ENCODE measurements around the gene DNM3. TPM values are rescaled to one million over a fixed set of nuclear protein-coding genes. Genes with fewer than 3 reads are reported as not detected.

DNM3 gene
- total and polyA plus RNA-seq, 2 experiments from 2014 or later: 5.2 to 12.2 TPM

DNA sequence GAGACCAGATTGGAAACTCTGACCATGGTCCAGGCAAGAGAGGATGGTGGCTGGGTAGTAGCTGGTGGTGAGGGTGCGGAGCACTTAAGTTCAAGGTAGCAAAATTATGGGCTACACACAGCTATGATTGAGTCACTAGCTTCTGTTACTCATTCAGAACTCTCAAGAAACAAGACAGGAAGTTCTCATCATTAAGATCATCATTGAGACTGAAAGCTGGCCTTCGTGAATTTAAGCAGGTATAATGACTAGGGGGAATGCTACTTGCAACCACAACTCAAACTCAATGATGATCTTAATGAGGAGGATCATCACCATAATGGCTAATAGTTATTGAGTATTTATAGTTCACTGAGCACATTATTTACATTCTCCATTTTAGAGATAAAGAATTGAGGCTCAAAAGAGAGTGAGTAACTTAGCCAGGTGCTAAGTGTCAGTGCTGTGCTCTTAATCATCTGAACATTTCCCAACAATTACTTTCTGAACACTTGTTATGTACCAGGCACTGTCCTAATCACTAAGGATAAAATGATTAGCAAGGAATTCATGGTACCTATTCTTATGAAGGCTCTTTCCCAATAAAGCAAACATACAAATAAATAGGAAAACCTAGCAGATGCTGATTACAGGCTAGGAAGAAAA, 292.9 kb downstream of the DNM3 start:
- TF ChIP-seq NANOG (IDR thresholded peaks at IDR 0.05; ENCODE audit: borderline replicate concordance) (no peak), EZH2 (IDR thresholded peaks at IDR 0.05; ENCODE audit: low read depth, unreplicated experiment) (no peak), EZH2phosphoT487 (IDR thresholded peaks at IDR 0.05; ENCODE audit: unreplicated experiment) (no peak), ZNF331 (CRISPR knock-in tag; IDR thresholded peaks at IDR 0.05; ENCODE audit: low read depth) (no peak), ZNF114 (CRISPR knock-in tag; IDR thresholded peaks at IDR 0.05) (no peak), JUNB (IDR thresholded peaks at IDR 0.05; ENCODE audit: unreplicated experiment) (no peak)
- TF ChIP-seq, protein P1, sequence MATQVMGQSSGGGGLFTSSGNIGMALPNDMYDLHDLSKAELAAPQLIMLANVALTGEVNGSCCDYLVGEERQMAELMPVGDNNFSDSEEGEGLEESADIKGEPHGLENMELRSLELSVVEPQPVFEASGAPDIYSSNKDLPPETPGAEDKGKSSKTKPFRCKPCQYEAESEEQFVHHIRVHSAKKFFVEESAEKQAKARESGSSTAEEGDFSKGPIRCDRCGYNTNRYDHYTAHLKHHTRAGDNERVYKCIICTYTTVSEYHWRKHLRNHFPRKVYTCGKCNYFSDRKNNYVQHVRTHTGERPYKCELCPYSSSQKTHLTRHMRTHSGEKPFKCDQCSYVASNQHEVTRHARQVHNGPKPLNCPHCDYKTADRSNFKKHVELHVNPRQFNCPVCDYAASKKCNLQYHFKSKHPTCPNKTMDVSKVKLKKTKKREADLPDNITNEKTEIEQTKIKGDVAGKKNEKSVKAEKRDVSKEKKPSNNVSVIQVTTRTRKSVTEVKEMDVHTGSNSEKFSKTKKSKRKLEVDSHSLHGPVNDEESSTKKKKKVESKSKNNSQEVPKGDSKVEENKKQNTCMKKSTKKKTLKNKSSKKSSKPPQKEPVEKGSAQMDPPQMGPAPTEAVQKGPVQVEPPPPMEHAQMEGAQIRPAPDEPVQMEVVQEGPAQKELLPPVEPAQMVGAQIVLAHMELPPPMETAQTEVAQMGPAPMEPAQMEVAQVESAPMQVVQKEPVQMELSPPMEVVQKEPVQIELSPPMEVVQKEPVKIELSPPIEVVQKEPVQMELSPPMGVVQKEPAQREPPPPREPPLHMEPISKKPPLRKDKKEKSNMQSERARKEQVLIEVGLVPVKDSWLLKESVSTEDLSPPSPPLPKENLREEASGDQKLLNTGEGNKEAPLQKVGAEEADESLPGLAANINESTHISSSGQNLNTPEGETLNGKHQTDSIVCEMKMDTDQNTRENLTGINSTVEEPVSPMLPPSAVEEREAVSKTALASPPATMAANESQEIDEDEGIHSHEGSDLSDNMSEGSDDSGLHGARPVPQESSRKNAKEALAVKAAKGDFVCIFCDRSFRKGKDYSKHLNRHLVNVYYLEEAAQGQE (IDR thresholded peaks at IDR 0.05; ENCODE audit: unreplicated experiment): no peak
- no peaks in the 10 kb centered on the region for H3K9me2 ChIP-seq (ENCODE audit: insufficient read depth)
- DNase-seq (ENCODE audit: low spot score) (no peak), ATAC-seq (no peak)
- Mint-ChIP-seq H3K27ac (no peak overlapping the region), H3K4me3 (no peak overlapping the region), H3K27me3 (ENCODE audit: insufficient read depth, low read depth, poor library complexity) (peaks cover 2% of the 10 kb centered on the region), H3K4me1 (no peaks in the 10 kb centered on the region), H3K9me3 (peaks cover 2% of the 10 kb centered on the region; the same call in 1 of the 3 replicates), H3K36me3 (ENCODE audit: low read depth) (no peaks in the 10 kb centered on the region)
- H3F3A ChIP-seq (replicated peaks; ENCODE audit: low read depth): no peaks in the 10 kb centered on the region
- no peaks in the 10 kb centered on the region for H3K4me1 ChIP-seq (ENCODE audit: insufficient read depth)
- H3K27ac ChIP-seq (ENCODE audit: low read depth): no peak overlapping the region
- H3K4me2 ChIP-seq: no peak overlapping the region
- H3K36me3 ChIP-seq (ENCODE audit: insufficient read depth): no peaks in the 10 kb centered on the region
- no peak overlapping the region for H2AFZ ChIP-seq
- H4K20me1 ChIP-seq (replicated peaks; ENCODE audit: insufficient read depth): no peaks in the 10 kb centered on the region
- no peaks in the 10 kb centered on the region for H3K79me2 ChIP-seq (replicated peaks; ENCODE audit: insufficient read depth)
- H3K4me3 ChIP-seq: no peak overlapping the region
- no peaks in the 10 kb centered on the region for H3K27me3 ChIP-seq (ENCODE audit: insufficient read depth)

GRCh38 chr1:172135076-172135672, 293.9 kb downstream of the DNM3 start:
- peak; percentile 65 for ATAC-seq
- Histone ChIP-seq H3K79me2 (replicated peaks; ENCODE audit: insufficient read depth) (no peaks in the 10 kb centered on the region), H3K4me2 (no peak overlapping the region), H3K9me2 (ENCODE audit: insufficient read depth) (no peaks in the 10 kb centered on the region), H3K4me1 (ENCODE audit: insufficient read depth) (0 out of 2 replicates have a peak, but pooled peaks cover 1% of the 10 kb centered on the region), H4K20me1 (replicated peaks; ENCODE audit: insufficient read depth) (no peaks in the 10 kb centered on the region), H3K4me3 (no peak overlapping the region), H3F3A (replicated peaks; ENCODE audit: low read depth) (no peaks in the 10 kb centered on the region), H3K27ac (ENCODE audit: low read depth) (no peak overlapping the region), H3K27me3 (ENCODE audit: insufficient read depth) (no peaks in the 10 kb centered on the region), H3K36me3 (ENCODE audit: insufficient read depth) (no peaks in the 10 kb centered on the region), H2AFZ (no peak overlapping the region)
- no peaks in the 10 kb centered on the region for H3K9me3 Mint-ChIP-seq
- H3K36me3 Mint-ChIP-seq (ENCODE audit: low read depth): no peaks in the 10 kb centered on the region
- peak; percentile 75 for DNase-seq (ENCODE audit: low spot score)
- no peak overlapping the region for H3K27ac Mint-ChIP-seq
- peaks cover 2% of the 10 kb centered on the region for H3K27me3 Mint-ChIP-seq (ENCODE audit: insufficient read depth, low read depth, poor library complexity)
- no peak overlapping the region for H3K4me3 Mint-ChIP-seq
- H3K4me1 Mint-ChIP-seq: no peaks in the 10 kb centered on the region; the same call in 2 of the 3 replicates
- TF ChIP-seq EZH2phosphoT487 (IDR thresholded peaks at IDR 0.05; ENCODE audit: unreplicated experiment) (no peak), CTCF (conservative IDR thresholded peaks at IDR 0.05; ENCODE audit: low read depth in 2 of 2) (peak; percentile 83 to 85), POLR2AphosphoS5 (IDR thresholded peaks at IDR 0.05; ENCODE audit: low read depth) (no peak)
- TF ChIP-seq, protein P2, sequence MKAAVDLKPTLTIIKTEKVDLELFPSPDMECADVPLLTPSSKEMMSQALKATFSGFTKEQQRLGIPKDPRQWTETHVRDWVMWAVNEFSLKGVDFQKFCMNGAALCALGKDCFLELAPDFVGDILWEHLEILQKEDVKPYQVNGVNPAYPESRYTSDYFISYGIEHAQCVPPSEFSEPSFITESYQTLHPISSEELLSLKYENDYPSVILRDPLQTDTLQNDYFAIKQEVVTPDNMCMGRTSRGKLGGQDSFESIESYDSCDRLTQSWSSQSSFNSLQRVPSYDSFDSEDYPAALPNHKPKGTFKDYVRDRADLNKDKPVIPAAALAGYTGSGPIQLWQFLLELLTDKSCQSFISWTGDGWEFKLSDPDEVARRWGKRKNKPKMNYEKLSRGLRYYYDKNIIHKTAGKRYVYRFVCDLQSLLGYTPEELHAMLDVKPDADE (IDR thresholded peaks at IDR 0.05): no peak
